ENCODE measurements around the gene VSTM2L. TPM values are rescaled to one million over a fixed set of nuclear protein-coding genes. Genes with fewer than 3 reads are reported as not detected.

Gene VSTM2L
- total and polyA plus RNA-seq, 2 donors (not counting 3 experiments of a cell fraction or from before 2014, with no cell fraction given): 0.18 TPM; not detected in 1

DNA sequence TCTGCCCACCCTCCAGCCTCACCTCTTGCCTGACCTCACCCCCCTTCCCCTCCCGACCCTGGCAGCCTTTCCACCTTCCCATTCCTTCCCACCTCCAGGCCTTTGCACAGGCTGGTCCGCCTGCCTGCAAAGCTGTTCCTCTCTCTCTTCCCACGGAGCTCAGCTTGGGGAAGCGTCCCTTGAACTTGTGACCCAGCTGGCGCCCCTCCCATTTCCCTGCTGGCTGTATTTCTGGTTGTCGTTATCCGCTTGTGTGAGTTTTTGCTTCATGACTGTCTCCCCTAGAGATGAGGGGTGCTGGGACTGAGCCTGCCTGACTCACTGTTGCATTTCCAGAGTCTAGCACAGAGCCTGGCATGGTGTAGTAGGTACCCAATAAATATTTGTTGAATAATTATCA, 32.5 kb downstream of the VSTM2L start:
- FAIRE-seq: no peak
- H3K27ac ChIP-seq (ENCODE audit: insufficient read depth, low read depth, low read length): no peak overlapping the region
- H3K4me1 ChIP-seq (ENCODE audit: control insufficient read depth, extremely low read depth, insufficient read depth, low read length): no peaks in the 10 kb centered on the region
- H3K36me3 ChIP-seq (ENCODE audit: control insufficient read depth in 2 of 2, extremely low read depth in 1 of 2, insufficient read depth in 2 of 2, low read length in 2 of 2): no peaks in the 10 kb centered on the region
- H3K9ac ChIP-seq (replicated peaks; ENCODE audit: extremely low read depth, insufficient read depth, low read length): no peak overlapping the region
- no TSS peak for BruUV-seq (replicated peaks)
- TF ChIP-seq MYC (IDR thresholded peaks at IDR 0.05; ENCODE audit: low read depth, low read length) (no peak), MAX (IDR thresholded peaks at IDR 0.05; ENCODE audit: insufficient read depth, insufficient read length) (no peak), POLR2A (IDR thresholded peaks at IDR 0.05; ENCODE audit: low read depth, low read length) (no peak), GATA2 (IDR thresholded peaks at IDR 0.05; ENCODE audit: insufficient read depth, insufficient read length, low read depth, low read length) (no peak), EZH2 (IDR thresholded peaks at IDR 0.05; ENCODE audit: borderline replicate concordance, low read depth, low read length, severe bottlenecking) (no peak), POLR2AphosphoS5 (IDR thresholded peaks at IDR 0.05; ENCODE audit: insufficient read depth, low read depth, low read length) (no peak), JUN (IDR thresholded peaks at IDR 0.05; ENCODE audit: borderline replicate concordance, insufficient read depth, insufficient read length, low read depth) (no peak), FOS (IDR thresholded peaks at IDR 0.05; ENCODE audit: borderline replicate concordance, insufficient read depth, low read length) (no peak)
- TF ChIP-seq, protein P1, sequence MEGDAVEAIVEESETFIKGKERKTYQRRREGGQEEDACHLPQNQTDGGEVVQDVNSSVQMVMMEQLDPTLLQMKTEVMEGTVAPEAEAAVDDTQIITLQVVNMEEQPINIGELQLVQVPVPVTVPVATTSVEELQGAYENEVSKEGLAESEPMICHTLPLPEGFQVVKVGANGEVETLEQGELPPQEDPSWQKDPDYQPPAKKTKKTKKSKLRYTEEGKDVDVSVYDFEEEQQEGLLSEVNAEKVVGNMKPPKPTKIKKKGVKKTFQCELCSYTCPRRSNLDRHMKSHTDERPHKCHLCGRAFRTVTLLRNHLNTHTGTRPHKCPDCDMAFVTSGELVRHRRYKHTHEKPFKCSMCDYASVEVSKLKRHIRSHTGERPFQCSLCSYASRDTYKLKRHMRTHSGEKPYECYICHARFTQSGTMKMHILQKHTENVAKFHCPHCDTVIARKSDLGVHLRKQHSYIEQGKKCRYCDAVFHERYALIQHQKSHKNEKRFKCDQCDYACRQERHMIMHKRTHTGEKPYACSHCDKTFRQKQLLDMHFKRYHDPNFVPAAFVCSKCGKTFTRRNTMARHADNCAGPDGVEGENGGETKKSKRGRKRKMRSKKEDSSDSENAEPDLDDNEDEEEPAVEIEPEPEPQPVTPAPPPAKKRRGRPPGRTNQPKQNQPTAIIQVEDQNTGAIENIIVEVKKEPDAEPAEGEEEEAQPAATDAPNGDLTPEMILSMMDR (IDR thresholded peaks at IDR 0.05; ENCODE audit: extremely low read depth in 1 of 2, insufficient read depth in 1 of 2, low read depth in 1 of 2, low read length in 2 of 2): no peak
- no peak overlapping the region for H3K4me2 ChIP-seq (ENCODE audit: insufficient read depth, low read length)
- CTCF ChIA-PET: no interaction called here
- POLR2A ChIA-PET: no interaction called here
- H3K4me3 ChIP-seq (replicated peaks in 1 of 3; ENCODE audit: insufficient read depth in 1 of 3, low read depth in 1 of 3, low read length in 3 of 3): no peak overlapping the region
- dilution Hi-C loops (cut with MboI; ENCODE audit: extremely low pct_ligation_motif_present, low sequenced_read_pairs): no loop called here
- no peaks in the 10 kb centered on the region for H3K9me3 ChIP-seq (replicated peaks; ENCODE audit: control insufficient read depth, insufficient read depth, low read length)
- H3K9me1 ChIP-seq (replicated peaks; ENCODE audit: control insufficient read depth, extremely low read depth, insufficient read depth, low read length): no peaks in the 10 kb centered on the region
- no peaks in the 10 kb centered on the region for H4K20me1 ChIP-seq (replicated peaks; ENCODE audit: control insufficient read depth, extremely low read depth, insufficient read depth, low read length)
- no peak overlapping the region for H2AFZ ChIP-seq (ENCODE audit: low read depth, low read length)
- intact Hi-C loops (cut with micrococcal nuclease): no loop called here
- DNase-seq (ENCODE audit: low read depth, low spot score): no peak
- H3K27me3 ChIP-seq (ENCODE audit: control insufficient read depth in 2 of 2, insufficient read depth in 2 of 2, low read length in 2 of 2): peaks cover 0 to 6% of the 10 kb centered on the region in 2 experiments
- H3K79me2 ChIP-seq (ENCODE audit: control insufficient read depth, insufficient read depth, low read length): no peaks in the 10 kb centered on the region
